ENCODE data around the gene KDM4B. TPM values are rescaled to one million over a fixed set of nuclear protein-coding genes. Genes with fewer than 3 reads are reported as not detected.

The KDM4B gene
- total RNA-seq, 2 donors from 2014 or later: 49.1 to 54.0 TPM

DNA sequence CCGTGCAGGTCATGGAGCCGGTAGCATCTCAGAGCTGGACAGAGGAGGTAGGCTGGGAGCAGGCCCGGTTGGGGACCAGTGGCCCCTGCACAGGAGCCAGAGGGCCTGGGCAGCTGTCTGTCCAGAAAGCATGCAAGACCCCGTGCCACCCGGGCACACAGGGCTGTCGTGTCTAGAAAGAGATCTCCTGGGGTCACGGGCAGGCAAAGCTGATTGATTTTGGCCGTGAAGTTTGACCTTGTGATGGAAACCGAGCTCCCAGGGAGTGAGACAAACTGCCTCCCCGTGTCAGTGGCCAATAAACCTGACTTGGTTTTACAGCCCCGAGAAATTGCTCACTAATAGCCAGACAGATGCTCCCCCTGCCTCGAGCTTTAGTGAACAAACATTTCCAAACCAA lies 98.8 kb downstream of the KDM4B start:
- TF ChIP-seq, protein P1, sequence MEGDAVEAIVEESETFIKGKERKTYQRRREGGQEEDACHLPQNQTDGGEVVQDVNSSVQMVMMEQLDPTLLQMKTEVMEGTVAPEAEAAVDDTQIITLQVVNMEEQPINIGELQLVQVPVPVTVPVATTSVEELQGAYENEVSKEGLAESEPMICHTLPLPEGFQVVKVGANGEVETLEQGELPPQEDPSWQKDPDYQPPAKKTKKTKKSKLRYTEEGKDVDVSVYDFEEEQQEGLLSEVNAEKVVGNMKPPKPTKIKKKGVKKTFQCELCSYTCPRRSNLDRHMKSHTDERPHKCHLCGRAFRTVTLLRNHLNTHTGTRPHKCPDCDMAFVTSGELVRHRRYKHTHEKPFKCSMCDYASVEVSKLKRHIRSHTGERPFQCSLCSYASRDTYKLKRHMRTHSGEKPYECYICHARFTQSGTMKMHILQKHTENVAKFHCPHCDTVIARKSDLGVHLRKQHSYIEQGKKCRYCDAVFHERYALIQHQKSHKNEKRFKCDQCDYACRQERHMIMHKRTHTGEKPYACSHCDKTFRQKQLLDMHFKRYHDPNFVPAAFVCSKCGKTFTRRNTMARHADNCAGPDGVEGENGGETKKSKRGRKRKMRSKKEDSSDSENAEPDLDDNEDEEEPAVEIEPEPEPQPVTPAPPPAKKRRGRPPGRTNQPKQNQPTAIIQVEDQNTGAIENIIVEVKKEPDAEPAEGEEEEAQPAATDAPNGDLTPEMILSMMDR (IDR thresholded peaks at IDR 0.05): no peak
- no peak for ATAC-seq (ENCODE audit: insufficient number of reproducible peaks, low FRiP score, low read depth)

DNA sequence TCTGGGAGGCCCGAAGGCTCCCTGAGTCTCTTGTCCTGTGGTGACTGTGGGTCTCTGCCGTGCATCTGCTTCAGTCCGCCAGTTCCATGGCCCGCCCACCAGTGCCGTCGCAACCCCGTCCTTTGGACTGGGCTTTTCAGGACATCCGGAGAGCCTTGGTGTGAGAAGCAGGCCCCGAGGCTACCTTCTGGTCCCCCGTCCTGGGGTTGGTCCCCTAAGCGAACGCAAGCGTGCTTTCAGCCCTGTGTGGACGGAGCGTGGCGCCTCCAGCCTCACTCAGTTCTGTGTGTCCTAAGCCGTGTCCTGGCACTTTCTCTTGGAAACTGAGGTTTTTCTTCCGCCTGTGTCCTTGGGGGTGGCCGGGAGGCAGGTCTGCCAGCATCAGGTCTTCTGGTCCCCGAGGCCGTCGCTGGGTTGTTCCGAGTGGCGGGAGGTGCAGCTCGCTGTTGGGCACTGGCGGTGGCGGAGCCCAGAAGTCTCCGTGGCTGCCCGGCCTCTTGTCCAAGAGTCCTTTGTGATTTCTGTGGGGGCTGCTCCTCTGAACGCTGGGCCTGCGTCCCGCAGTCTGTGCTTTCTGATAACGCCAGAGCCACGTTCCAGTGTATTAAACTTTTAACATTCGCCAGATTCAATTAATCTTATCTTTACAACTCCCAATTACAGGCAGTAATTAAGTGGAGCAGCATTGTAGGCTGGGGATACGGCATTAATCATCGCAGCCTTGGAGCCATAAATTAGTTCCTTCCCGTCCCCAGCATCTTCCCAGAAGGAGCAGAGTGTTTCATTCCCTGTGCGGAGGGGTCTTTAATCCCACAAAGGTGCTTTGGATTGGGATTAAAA lies 99.5 kb downstream of the KDM4B start:
- Histone ChIP-seq H3K4me1 (ENCODE audit: control insufficient read depth in 1 of 2, low read depth in 2 of 2) (no peaks in the 10 kb centered on the region), H3K9me3 (no peaks in the 10 kb centered on the region), H3K27ac (no peak overlapping the region), H3K4me3 (no peak overlapping the region), H3K27me3 (replicated peaks; ENCODE audit: insufficient read depth) (no peaks in the 10 kb centered on the region), H3K36me3 (peaks cover 26% of the 10 kb centered on the region)
- DNase-seq (ENCODE audit: low spot score) (no peak), ATAC-seq (ENCODE audit: insufficient number of reproducible peaks, low FRiP score, low read depth) (no peak)
- TF ChIP-seq, protein P1 (IDR thresholded peaks at IDR 0.05): no peak

More for the DNA sequence above, 98.8 kb downstream of the KDM4B start:
- Histone ChIP-seq H3K36me3 (peaks cover 26% of the 10 kb centered on the region), H3K27ac (no peak overlapping the region), H3K27me3 (replicated peaks; ENCODE audit: insufficient read depth) (no peaks in the 10 kb centered on the region), H3K4me3 (no peak overlapping the region), H3K4me1 (ENCODE audit: control insufficient read depth in 1 of 2, low read depth in 2 of 2) (no peaks in the 10 kb centered on the region), H3K9me3 (no peaks in the 10 kb centered on the region)
- no peak for DNase-seq (ENCODE audit: low spot score)

DNA sequence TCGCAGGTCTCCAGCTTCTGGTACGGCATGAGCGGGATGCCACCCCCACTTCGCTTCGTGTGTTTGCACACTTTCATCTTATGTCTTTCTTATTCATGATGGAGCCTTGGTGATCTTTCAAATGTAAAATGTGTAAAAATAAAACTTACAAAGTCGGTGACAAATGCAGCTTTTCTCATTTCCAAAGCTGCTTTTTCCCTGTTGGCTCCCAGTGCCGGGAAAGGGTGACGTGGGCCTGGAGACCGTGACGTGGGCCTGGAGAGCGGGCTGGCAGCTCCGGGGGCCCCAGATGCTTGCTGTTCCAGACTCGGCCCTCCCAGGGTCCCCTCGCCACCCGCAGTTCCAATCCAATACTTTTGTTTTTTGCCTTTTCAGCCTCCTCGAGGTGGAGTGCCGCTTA lies 101.4 kb downstream of the KDM4B start:
- DNase-seq (ENCODE audit: low spot score): no peak
- no peak overlapping the region for H3K4me3 ChIP-seq
- no peaks in the 10 kb centered on the region for H3K9me3 ChIP-seq
- peaks cover 26% of the 10 kb centered on the region for H3K36me3 ChIP-seq
- no peak overlapping the region for H3K27ac ChIP-seq
- no peak for ATAC-seq (ENCODE audit: insufficient number of reproducible peaks, low FRiP score, low read depth)
- no peaks in the 10 kb centered on the region for H3K27me3 ChIP-seq (replicated peaks; ENCODE audit: insufficient read depth)
- H3K4me1 ChIP-seq (ENCODE audit: control insufficient read depth in 1 of 2, low read depth in 2 of 2): no peaks in the 10 kb centered on the region
- TF ChIP-seq, protein P1 (IDR thresholded peaks at IDR 0.05): no peak

DNA sequence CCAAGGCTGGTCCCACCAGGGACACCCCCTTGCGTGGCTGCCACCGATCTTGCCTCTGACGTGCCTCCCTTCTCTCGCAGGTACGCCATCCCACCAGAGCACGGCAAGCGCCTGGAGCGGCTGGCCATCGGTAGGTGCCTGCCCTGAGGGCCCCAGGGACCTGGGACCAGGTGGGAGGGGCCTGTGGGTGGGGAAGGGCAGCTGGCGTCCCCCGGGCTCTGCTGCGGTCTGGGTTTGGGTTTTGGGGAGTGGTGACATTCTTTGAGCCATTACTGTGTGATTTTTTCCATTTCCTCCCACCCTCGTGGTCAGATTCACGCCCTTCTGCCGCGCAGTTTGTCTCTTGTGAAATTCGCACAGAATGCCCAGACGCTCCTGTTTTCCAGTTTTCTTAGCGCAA lies 102.0 kb downstream of the KDM4B start:
- DNase-seq (ENCODE audit: low spot score): no peak
- Histone ChIP-seq H3K27me3 (replicated peaks; ENCODE audit: insufficient read depth) (no peaks in the 10 kb centered on the region), H3K9me3 (no peaks in the 10 kb centered on the region), H3K27ac (no peak overlapping the region), H3K4me1 (ENCODE audit: control insufficient read depth in 1 of 2, low read depth in 2 of 2) (no peaks in the 10 kb centered on the region), H3K36me3 (peaks cover 20% of the 10 kb centered on the region), H3K4me3 (no peak overlapping the region)
- TF ChIP-seq, protein P1 (IDR thresholded peaks at IDR 0.05): no peak
- ATAC-seq (ENCODE audit: insufficient number of reproducible peaks, low FRiP score, low read depth): no peak

DNA sequence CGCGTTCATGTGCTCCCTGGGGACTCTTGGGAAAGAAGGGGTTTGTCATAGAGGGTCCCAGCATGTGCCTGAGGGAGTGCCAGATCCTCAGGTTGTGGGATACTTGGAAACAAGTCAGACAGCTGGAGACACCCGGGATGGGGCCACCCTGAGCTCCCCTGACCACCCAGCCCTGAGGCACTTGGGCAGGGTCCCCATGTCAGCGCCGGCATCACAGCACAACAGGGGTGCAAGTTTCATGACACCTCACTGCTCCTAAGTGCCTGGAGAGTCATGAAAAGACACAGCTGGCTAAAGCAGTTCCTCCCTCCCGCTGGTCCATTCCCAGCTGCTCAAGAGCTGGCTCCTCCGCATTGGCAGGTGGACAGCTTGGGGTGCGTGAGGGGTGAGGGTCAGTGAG lies 102.7 kb downstream of the KDM4B start:
- H3K27ac ChIP-seq: no peak overlapping the region
- no peaks in the 10 kb centered on the region for H3K27me3 ChIP-seq (replicated peaks; ENCODE audit: insufficient read depth)
- ATAC-seq (ENCODE audit: insufficient number of reproducible peaks, low FRiP score, low read depth): no peak
- H3K4me3 ChIP-seq: no peak overlapping the region
- no peak for DNase-seq (ENCODE audit: low spot score)
- peaks cover 19% of the 10 kb centered on the region for H3K36me3 ChIP-seq
- H3K9me3 ChIP-seq: no peaks in the 10 kb centered on the region
- TF ChIP-seq, protein P1 (IDR thresholded peaks at IDR 0.05): no peak
- no peaks in the 10 kb centered on the region for H3K4me1 ChIP-seq (ENCODE audit: control insufficient read depth in 1 of 2, low read depth in 2 of 2)

All from thoracic aorta (tissue), 2 donors.